HepG2 (cell line): ENCODE data around the gene CBLN3. TPM values are rescaled to one million over a fixed set of nuclear protein-coding genes. Genes with fewer than 3 reads are reported as not detected.

Experiments used
- BCL3 ChIP-seq: sonication (generic); formaldehyde crosslinking; IDR thresholded peaks from 2 replicates; pipeline ENCODE4 v1.5.1; 2020; ENCODE audit warnings: mild to moderate bottlenecking, missing genetic modification reagents, moderate library complexity
- DDIT3 ChIP-seq: sonication (generic); formaldehyde crosslinking; IDR thresholded peaks from 2 replicates; pipeline ENCODE4 v1.4.0; 2020; ENCODE audit warnings: mild to moderate bottlenecking, missing genetic modification reagents
- DZIP1 ChIP-seq: sonication (generic); formaldehyde crosslinking; IDR thresholded peaks from 2 replicates; pipeline ENCODE4 v1.5.0; 2020; ENCODE audit warnings: mild to moderate bottlenecking, missing genetic modification reagents
- GATA4 ChIP-seq: sonication (generic); IDR thresholded peaks from 2 replicates; pipeline ENCODE4 v1.6.1; 2016; ENCODE audit warnings: antibody characterized with exemption, low read depth, borderline replicate concordance
- HIVEP1 ChIP-seq: sonication (generic); formaldehyde crosslinking; IDR thresholded peaks from 2 replicates; pipeline ENCODE4 v1.4.0; 2020; ENCODE audit warnings: mild to moderate bottlenecking, missing genetic modification reagents
- MIXL1 ChIP-seq: IDR thresholded peaks from 2 replicates; pipeline ENCODE4 v1.6.1; 2016
- PRDM15 ChIP-seq: sonication (generic); formaldehyde crosslinking; IDR thresholded peaks from 2 replicates; pipeline ENCODE4 v1.4.0; 2020; ENCODE audit warnings: missing genetic modification reagents
- THRA ChIP-seq: sonication (generic); formaldehyde crosslinking; IDR thresholded peaks from 2 replicates; pipeline ENCODE4 v1.4.0; 2020; ENCODE audit warnings: missing genetic modification reagents, borderline replicate concordance
- ZBTB38 ChIP-seq: sonication (generic); formaldehyde crosslinking; IDR thresholded peaks from 2 replicates; pipeline ENCODE4 v1.5.1; 2020; ENCODE audit warnings: mild to moderate bottlenecking, missing genetic modification reagents
- ZBTB7B ChIP-seq: sonication (generic); formaldehyde crosslinking; IDR thresholded peaks from 2 replicates; pipeline ENCODE4 v1.4.0; 2020; ENCODE audit warnings: missing genetic modification reagents
- ZFP90 ChIP-seq: sonication (generic); formaldehyde crosslinking; IDR thresholded peaks from 2 replicates; pipeline ENCODE4 v1.8.0; 2022; ENCODE audit warnings: missing genetic modification reagents, mild to moderate bottlenecking, inconsistent platforms, borderline replicate concordance
- ZFP91 ChIP-seq: sonication (generic); formaldehyde crosslinking; IDR thresholded peaks from 2 replicates; pipeline ENCODE4 v1.9.0; 2022; ENCODE audit warnings: missing genetic modification reagents, mild to moderate bottlenecking, borderline replicate concordance
- ZNF331 ChIP-seq: sonication (generic); formaldehyde crosslinking; IDR thresholded peaks from 2 replicates; pipeline ENCODE4 v1.4.0; 2020; ENCODE audit warnings: missing genetic modification reagents
- ZNF563 ChIP-seq: sonication (generic); formaldehyde crosslinking; IDR thresholded peaks from 2 replicates; pipeline ENCODE4 v1.8.0; 2022; ENCODE audit warnings: mild to moderate bottlenecking, moderate library complexity, missing genetic modification reagents
- ZNF891 ChIP-seq: sonication (generic); formaldehyde crosslinking; IDR thresholded peaks from 2 replicates; pipeline ENCODE4 v1.5.0; 2020; ENCODE audit warnings: mild to moderate bottlenecking, missing genetic modification reagents
- polyA plus RNA-seq, 8 experiments: library from polyadenylated mRNA; depleted of rRNA in 3 of 8; stranded (reverse) in 7 of 8; unstranded in 1 of 8; fragments of >200 nt; fragmentation: Illumina TruSeq in 4 of 8; extraction: Trizol in 4 of 8; gene quantifications; 2 replicates each; pipeline versions ENCODE4 v1.2.1 to v1.2.3, GENCODE V29; 2011 to 2016; ENCODE audit warnings: low read depth in 4 of 8, missing spikeins in 1 of 8, mixed read lengths in 1 of 8; ENCODE audit not compliant: insufficient read depth in 1 of 8
- total RNA-seq, 5 experiments: library from RNA; depleted of rRNA; stranded (reverse); fragments of >200 nt; fragmentation: Illumina TruSeq; extraction: Trizol; gene quantifications; 2 replicates each; pipeline ENCODE4 v1.2.3, GENCODE V29; 2016; ENCODE audit warnings: low read depth in 1 of 5

The CBLN3 gene
- total and polyA plus RNA-seq, 2 of the 13 experiments (the other 11 are each of a cell fraction or from before 2014, with no cell fraction given), result 0.66 to 0.98 TPM

- 0 out of 2 replicates have a peak, but pooled peaks have one; percentile 61 for TF ChIP-seq PRDM15 (CRISPR knock-in tag)
- TF ChIP-seq GATA4, result 0 out of 2 replicates have a peak, but pooled peaks have one; percentile 15
- TF ChIP-seq ZFP90 (CRISPR knock-in tag), result 0 out of 2 replicates have a peak, but pooled peaks have one; percentile 34
- 0 out of 2 replicates have a peak, but pooled peaks have one; percentile 40 for TF ChIP-seq ZNF563
- 0 out of 2 replicates have a peak, but pooled peaks have one; percentile 21 for TF ChIP-seq MIXL1
- TF ChIP-seq BCL3 (CRISPR knock-in tag), result no peak
- TF ChIP-seq THRA (CRISPR knock-in tag), result peak; percentile 38; the same call in 1 of the 2 replicates
- TF ChIP-seq ZNF331 (CRISPR knock-in tag), result 0 out of 2 replicates have a peak, but pooled peaks have one; percentile 50
- TF ChIP-seq ZNF891 (CRISPR knock-in tag), result 0 out of 2 replicates have a peak, but pooled peaks have one; percentile 52
- peak; percentile 83; the same call in 1 of the 2 replicates for TF ChIP-seq DZIP1 (CRISPR knock-in tag)
- no peak for TF ChIP-seq DDIT3 (CRISPR knock-in tag)
- TF ChIP-seq HIVEP1 (CRISPR knock-in tag), result 0 out of 2 replicates have a peak, but pooled peaks have one; percentile 28
- TF ChIP-seq ZBTB7B (CRISPR knock-in tag), result 0 out of 2 replicates have a peak, but pooled peaks have one; percentile 31
- peak; percentile 16; the same call in 1 of the 2 replicates for TF ChIP-seq ZBTB38
- TF ChIP-seq ZFP91 (CRISPR knock-in tag), result peak; percentile 33; the same call in 1 of the 2 replicates
Measured at GRCh38 chr14:24411443-24412389, 17.8 kb downstream of the CBLN3 start (continued).
